OCI-LY3 (cell line): Measurements from ENCODE around the gene GRIP1.
A peak's percentile ranks its signal among the peaks of the same experiment; 100 is the strongest.

ENCODE experiments used
- H2AFZ ChIP-seq: fragments of 200-600, 300-600 bp; shearing (Covaris generic); 2 replicates; pipeline ENCODE4 v1.6.0; 2014; ENCODE audit warnings: antibody characterized with exemption, low read depth, low read length
- H3K27ac ChIP-seq: fragments of 200-600, 300-600 bp; sonication (generic); 2 replicates; pipeline ENCODE4 v1.5.1; 2014; ENCODE audit warnings: mild to moderate bottlenecking, low read length, moderate library complexity, mixed read lengths
- H3K27me3 ChIP-seq: fragments of 200-600, 300-600 bp; sonication (generic); 2 replicates; pipeline ENCODE4 v1.6.1; 2014; ENCODE audit warnings: low read depth, low read length, mixed read lengths
- H3K36me3 ChIP-seq: fragments of 200-600, 300-600 bp; sonication (generic); replicated peaks from 2 replicates; pipeline ENCODE3; 2014; ENCODE audit warnings: low read depth, low read length, mixed read lengths
- H3K4me1 ChIP-seq: fragments of 300-600, 200-600 bp; sonication (generic); 2 replicates; pipeline ENCODE4 v1.6.1; 2014; ENCODE audit warnings: low read length, mixed read lengths
- H3K4me2 ChIP-seq: fragments of 200-600, 300-600 bp; sonication (generic); 2 replicates; pipeline ENCODE4 v1.6.1; 2014; ENCODE audit warnings: low read length, mixed read lengths
- H3K4me3 ChIP-seq: fragments of 300-600, 200-600 bp; sonication (generic); 2 replicates; pipeline ENCODE4 v1.5.1; 2014; ENCODE audit warnings: antibody characterized with exemption, mild to moderate bottlenecking, low read length, moderate library complexity
- H3K79me2 ChIP-seq: fragments of 300-600, 200-600 bp; shearing (Covaris generic); 2 replicates; pipeline ENCODE4 v1.6.1; 2014; ENCODE audit warnings: mild to moderate bottlenecking, low read length, mixed read lengths
- H3K9ac ChIP-seq: fragments of 300-600, 200-600 bp; shearing (Covaris generic); 2 replicates; pipeline ENCODE4 v1.6.0; 2014; ENCODE audit warnings: mild to moderate bottlenecking, low read length, moderate library complexity
- H3K9me3 ChIP-seq: fragments of 200-600, 300-600 bp; shearing (Covaris generic); 2 replicates; pipeline ENCODE4 v1.6.1; 2014; ENCODE audit warnings: low read length, mixed read lengths; ENCODE audit not compliant: insufficient read depth
- H4K20me1 ChIP-seq: fragments of 200-600, 300-600 bp; sonication (generic); 2 replicates; pipeline ENCODE4 v1.6.1; 2016; ENCODE audit warnings: low read length, mixed read lengths; ENCODE audit not compliant: insufficient read depth
- CTCF ChIP-seq: fragments of 200-600, 300-600 bp; sonication (generic); IDR thresholded peaks from 2 replicates; pipeline ENCODE4 v1.5.1; 2014; ENCODE audit warnings: antibody characterized with exemption, low read length, low read depth
- EZH2phosphoT487 ChIP-seq: fragments of 200-600 bp; shearing (Covaris generic); IDR thresholded peaks from 2 replicates; pipeline ENCODE4 v1.6.1; 2018; ENCODE audit warnings: antibody characterized with exemption, mixed run types, low read depth

GRIP1 gene

DNA sequence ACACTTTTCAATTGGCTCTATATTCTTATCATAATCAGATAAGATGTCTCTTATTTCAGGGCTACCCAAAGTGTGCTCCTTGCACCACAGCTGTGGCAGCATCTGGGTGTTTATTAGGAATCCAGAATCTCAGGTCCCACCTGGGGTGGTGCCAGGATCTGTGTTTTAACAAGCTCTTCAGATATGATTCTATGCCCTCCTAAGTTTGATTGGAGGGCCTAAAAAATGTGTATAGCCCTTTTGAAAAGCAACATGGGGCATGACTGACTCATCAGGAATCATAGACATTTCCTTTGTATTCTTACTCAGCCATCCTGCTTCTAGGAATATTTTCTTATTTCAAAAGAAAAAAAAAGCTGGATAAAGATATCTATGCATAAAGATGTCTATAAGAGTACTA lies 273.5 kb downstream of the GRIP1 start:
- H3K36me3 ChIP-seq: no peaks in the 10 kb centered on the region
- no peaks in the 10 kb centered on the region for H4K20me1 ChIP-seq
- H3K27ac ChIP-seq: no peak overlapping the region
- H2AFZ ChIP-seq: no peak overlapping the region
- H3K4me3 ChIP-seq: no peak overlapping the region
- no peak for TF ChIP-seq EZH2phosphoT487
- no peak for TF ChIP-seq CTCF
- H3K79me2 ChIP-seq: no peaks in the 10 kb centered on the region
- peaks cover 21% of the 10 kb centered on the region for H3K4me1 ChIP-seq
- H3K9me3 ChIP-seq: no peaks in the 10 kb centered on the region
- no peak overlapping the region for H3K4me2 ChIP-seq
- H3K27me3 ChIP-seq: no peaks in the 10 kb centered on the region
- H3K9ac ChIP-seq: no peak overlapping the region

DNA sequence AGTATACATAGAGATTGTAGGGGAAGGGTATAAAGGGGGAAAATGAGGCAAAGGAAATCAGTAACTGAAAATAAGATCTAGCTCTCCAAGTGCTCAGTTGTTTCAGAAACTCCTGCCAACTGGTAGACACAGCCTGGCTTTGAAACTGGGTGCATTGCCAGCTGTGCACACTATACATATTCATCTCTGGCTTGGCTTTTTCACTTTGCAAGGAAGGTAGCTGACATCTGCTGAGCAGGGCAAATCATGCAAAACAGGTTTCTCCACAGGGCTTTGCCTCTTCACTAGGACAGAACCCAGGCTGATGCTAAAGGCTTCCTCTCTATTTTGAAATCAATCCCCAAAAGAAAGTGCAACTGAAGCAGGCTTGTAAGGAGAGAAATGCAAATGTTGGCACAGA lies 275.1 kb downstream of the GRIP1 start:
- no peak overlapping the region for H2AFZ ChIP-seq

GRCh38 chr12:66399911-66400306 lies 279.0 kb downstream of the GRIP1 start:
- no peaks in the 10 kb centered on the region for H3K9me3 ChIP-seq
- H4K20me1 ChIP-seq: no peaks in the 10 kb centered on the region
- H3K27ac ChIP-seq: no peak overlapping the region
- no peak overlapping the region for H3K9ac ChIP-seq
- no peaks in the 10 kb centered on the region for H3K27me3 ChIP-seq
- no peak for TF ChIP-seq EZH2phosphoT487
- no peak for TF ChIP-seq CTCF
- H3K79me2 ChIP-seq: no peaks in the 10 kb centered on the region
- peaks cover 14% of the 10 kb centered on the region for H3K4me1 ChIP-seq
- no peak overlapping the region for H3K4me3 ChIP-seq
- no peak overlapping the region for H3K4me2 ChIP-seq
- no peak overlapping the region for H2AFZ ChIP-seq
- H3K36me3 ChIP-seq: no peaks in the 10 kb centered on the region

More for the DNA sequence above, 275.1 kb downstream of the GRIP1 start:
- H3K79me2 ChIP-seq: no peaks in the 10 kb centered on the region
- H3K4me2 ChIP-seq: peak overlapping the region; percentile 17
- no peaks in the 10 kb centered on the region for H3K27me3 ChIP-seq
- no peak overlapping the region for H3K9ac ChIP-seq
- H3K4me3 ChIP-seq: no peak overlapping the region
- no peaks in the 10 kb centered on the region for H4K20me1 ChIP-seq
- H3K27ac ChIP-seq: no peak overlapping the region
- H3K36me3 ChIP-seq: no peaks in the 10 kb centered on the region
- TF ChIP-seq EZH2phosphoT487 (no peak), CTCF (0 out of 2 replicates have a peak, but pooled peaks have one; percentile 4)
- H3K9me3 ChIP-seq: no peaks in the 10 kb centered on the region
- peaks cover 21% of the 10 kb centered on the region for H3K4me1 ChIP-seq

- no peak overlapping the region for H3K4me2 ChIP-seq
- peaks cover 14% of the 10 kb centered on the region for H3K4me1 ChIP-seq
- no peak overlapping the region for H3K27ac ChIP-seq
- H3K79me2 ChIP-seq: no peaks in the 10 kb centered on the region
- TF ChIP-seq EZH2phosphoT487 (no peak), CTCF (no peak)
- no peaks in the 10 kb centered on the region for H3K9me3 ChIP-seq
- no peaks in the 10 kb centered on the region for H3K36me3 ChIP-seq
- H3K4me3 ChIP-seq: no peak overlapping the region
- no peaks in the 10 kb centered on the region for H4K20me1 ChIP-seq
- no peak overlapping the region for H3K9ac ChIP-seq
- no peaks in the 10 kb centered on the region for H3K27me3 ChIP-seq
- H2AFZ ChIP-seq: no peak overlapping the region
Observed at GRCh38 chr12:66398931-66399910, 279.7 kb downstream of the GRIP1 start.
